ENCODE measurements around the gene NEMP1. TPM values are rescaled to one million over a fixed set of nuclear protein-coding genes. Genes with fewer than 3 reads are reported as not detected.
"Not testable (repeated sequence)": the region's sequence is repeated elsewhere in the genome, so short reads cannot be mapped to it uniquely, and the experiment has no call there.

NEMP1 gene
- total RNA-seq, 1 donor from 2014 or later = 7.8 TPM

DNA sequence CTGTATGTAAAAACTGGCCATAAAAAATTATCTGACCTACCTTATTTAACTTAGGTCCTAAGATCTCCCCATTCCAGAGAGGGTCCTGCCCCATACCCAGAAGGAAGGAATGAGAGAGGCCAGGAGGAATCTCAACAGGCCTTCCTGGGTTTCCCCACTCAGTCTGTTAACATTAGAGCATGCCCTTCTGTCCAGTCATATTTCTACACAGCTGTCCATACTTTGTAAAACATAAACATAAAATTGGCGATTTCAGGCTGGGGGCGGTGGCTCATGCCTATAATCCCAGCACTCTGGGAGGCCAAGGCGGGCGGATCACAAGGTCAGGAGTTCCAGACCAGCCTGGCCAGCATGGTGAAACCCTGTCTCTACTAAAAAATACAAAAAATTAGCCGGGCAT lies 56.3 kb downstream of the NEMP1 start:
- DNase-seq = not testable (repeated sequence)

GRCh38 chr12:57019983-57020719 lies 58.4 kb downstream of the NEMP1 start:
- DNase-seq = no peak

- no peak for DNase-seq
Observed at GRCh38 chr12:57018906-57019305, 59.7 kb downstream of the NEMP1 start.

GRCh38 chr12:57018353-57018752 lies 60.2 kb downstream of the NEMP1 start:
- not testable (repeated sequence) for DNase-seq

DNA sequence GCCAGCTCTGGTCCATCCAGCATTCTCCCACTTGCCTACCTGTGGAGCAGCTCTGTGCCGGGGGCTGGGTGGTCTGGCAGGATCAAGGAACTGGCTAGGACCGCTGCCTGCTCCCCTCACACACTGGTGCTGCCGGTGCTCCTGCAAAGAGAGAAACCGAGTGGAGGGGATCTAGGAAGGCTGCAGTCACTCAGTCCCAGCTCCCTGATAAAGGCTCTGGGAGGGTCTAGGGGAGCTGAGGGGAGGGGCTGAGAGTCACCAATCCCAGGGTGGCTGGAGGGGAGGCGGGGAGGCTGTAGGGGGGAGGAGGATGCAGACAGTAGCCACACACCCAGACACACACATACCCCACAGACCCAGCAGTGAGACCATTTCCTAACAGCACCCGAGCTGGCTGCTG lies 62.2 kb downstream of the NEMP1 start, which contains the start of gene TAC3:
Gene TAC3, minus strand, starts transcription at position 182 of the 400 bp plus-strand sequence. CDS start 732 bp downstream, outside the sequence.
- DNase-seq = no peak

GRCh38 chr12:57012600-57013465 lies 65.8 kb downstream of the NEMP1 start:
- DNase-seq = no peak

DNA sequence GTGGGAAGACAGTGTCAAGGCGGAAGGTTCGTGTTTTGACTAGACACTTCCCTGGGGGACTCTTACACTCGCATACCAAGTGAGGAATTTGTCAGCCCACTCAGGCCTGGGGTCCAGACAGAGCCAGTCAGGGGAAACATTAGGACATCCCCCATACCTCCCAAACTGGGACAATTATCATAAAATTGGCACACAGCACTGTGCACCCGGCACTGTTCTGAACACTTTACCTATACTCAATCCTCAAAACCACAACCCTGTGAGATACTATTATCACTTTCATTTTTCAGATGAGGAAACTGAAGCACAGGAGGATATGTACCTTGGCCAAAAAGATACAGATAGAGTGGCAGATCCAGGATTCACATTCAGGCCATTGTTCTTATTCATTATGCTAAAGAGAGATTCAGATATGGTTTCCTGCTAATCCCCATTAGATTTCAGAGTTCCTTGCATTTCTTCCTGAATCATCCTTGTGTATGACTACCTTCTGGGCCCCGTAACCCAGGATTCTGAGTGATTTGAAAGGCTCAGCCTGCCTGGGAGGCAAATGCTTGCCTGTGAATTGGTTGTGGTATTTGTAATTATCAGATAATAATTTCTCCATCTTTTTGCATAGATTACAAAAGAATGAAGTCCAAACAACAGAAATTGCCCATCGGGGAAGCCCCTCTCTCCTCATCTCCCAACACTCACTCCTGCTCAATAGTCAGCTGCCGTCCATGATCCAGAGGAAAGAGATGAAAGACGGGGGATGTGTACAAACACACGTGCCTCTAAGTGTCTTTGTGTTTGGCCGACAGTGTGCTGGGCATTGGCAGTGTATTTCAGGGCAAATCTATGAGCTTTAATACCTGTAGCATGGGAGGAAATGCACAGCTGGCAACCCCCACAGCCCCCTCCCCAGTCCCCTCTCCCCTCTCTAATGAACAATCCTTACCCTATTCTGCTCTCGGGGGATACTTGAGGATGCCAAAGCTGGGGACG lies 66.9 kb downstream of the NEMP1 start:
- no peak for DNase-seq

- no peak for DNase-seq
Observed at GRCh38 chr12:57010627-57011247, 67.9 kb downstream of the NEMP1 start.

- DNase-seq = no peak
Observed at GRCh38 chr12:57009949-57010626, 68.5 kb downstream of the NEMP1 start.

GRCh38 chr12:57008178-57008577 lies 70.4 kb downstream of the NEMP1 start:
- DNase-seq = peak; percentile 79

DNA sequence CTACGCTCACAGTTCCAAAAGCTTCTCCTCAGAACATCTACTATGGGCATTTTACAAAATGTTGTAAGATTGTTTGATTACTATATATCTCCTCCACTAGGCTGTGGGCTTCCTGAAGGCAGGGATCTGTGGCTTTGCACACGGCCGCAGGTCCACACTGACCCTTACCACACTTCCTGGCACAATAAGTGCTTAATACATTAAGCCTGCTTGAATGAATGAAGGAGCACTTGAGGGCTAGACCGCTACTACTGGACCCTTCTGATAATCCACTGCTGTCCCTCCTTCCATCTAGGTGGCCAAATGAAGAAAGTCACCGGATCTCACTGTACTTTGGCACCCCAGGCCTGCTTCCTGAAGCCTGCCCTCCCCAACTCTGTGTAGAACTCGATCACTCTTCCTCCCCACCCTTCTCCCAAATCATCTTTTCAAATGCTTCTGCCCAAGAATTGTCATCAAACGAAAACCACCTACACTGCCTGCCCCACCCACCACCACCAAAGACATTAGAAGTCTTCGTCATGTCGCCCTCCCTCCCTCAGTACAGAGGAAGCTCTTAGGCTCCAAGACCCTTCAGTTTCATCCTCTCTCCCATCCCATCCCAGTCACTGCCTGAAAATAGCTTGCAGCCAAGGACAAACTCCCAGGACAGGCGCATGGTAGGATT lies 71.6 kb downstream of the NEMP1 start:
- no peak for DNase-seq

DNA sequence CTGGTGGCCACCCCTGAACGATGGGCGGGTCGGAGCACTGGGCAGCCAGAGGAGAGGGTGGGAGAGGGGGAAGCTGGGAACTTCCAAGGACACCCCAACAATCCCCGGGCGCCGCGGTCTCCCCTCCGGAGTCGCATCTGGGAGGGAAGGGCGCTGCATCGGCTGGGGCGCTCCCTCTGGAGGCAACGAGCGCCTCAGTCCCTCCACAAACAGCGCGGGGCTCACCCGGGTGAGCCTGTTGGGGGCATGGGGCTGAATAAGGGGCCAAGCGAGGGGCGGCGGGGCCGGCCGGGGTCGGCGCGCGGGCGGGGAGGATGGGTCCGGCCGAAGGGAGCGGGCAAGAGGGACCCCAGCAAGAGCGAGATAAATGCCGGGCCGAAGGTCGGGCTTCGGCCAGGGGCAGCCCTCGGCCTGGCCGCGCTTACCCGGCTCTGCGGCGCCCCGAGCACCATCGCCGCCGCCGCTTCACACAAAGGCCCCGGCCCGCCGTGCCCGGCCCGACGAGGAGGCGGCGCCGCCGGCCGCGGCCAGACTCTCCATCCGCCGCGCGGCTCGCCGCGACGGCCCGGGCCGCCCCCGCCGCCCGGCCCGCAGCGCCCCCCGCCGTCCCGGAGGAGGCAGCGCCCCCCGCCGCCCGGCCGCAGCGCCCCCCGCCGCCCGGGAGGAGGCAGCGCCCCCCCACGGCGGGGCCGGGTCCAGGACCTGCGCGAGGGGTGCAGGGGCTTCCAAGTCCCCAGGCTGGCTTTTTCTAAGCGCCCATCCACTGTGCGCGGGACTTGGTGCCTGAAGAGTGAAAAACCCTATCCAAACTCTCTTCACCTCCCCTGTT lies 72.4 kb downstream of the NEMP1 start, which contains the start of gene ZBTB39:
Gene ZBTB39, minus strand, starts transcription at position 567 of the 829 bp plus-strand sequence. CDS start 1,629 bp downstream, outside the sequence.
- peak; percentile 67 for DNase-seq

Other genes starting within 250 kb of the NEMP1 start
- not detected in 2 replicates for gene SDR9C7, start 144.4 kb downstream of the NEMP1 start, total RNA-seq
- gene RDH16, start 121.2 kb downstream of the NEMP1 start, total RNA-seq = 0.17 TPM in 1 of 2 replicates, not detected in the other
- gene ZBTB39, start 72.2 kb downstream of the NEMP1 start, total RNA-seq = 11.1 and 11.2 TPM in 2 replicates
- not detected in 2 replicates for gene TAC3, start 62.3 kb downstream of the NEMP1 start, total RNA-seq
- gene MYO1A, start 28.7 kb downstream of the NEMP1 start, total RNA-seq = not detected in 2 replicates
- gene NAB2, start 10.3 kb upstream of the NEMP1 start, total RNA-seq = 9.6 and 26.9 TPM in 2 replicates
- gene STAT6, start 32.6 kb upstream of the NEMP1 start, total RNA-seq = 39.6 and 40.5 TPM in 2 replicates
- gene LRP1, start 49.7 kb upstream of the NEMP1 start, total RNA-seq = 1.7 and 3.2 TPM in 2 replicates
- gene LRP1-AS, start 68.8 kb upstream of the NEMP1 start, total RNA-seq = not detected in 2 replicates
- 0.51 TPM in 1 of 2 replicates, not detected in the other for gene NXPH4, start 138.0 kb upstream of the NEMP1 start, total RNA-seq
- gene SHMT2, start 150.9 kb upstream of the NEMP1 start, total RNA-seq = 140 and 291 TPM in 2 replicates
- gene STAC3, start 172.4 kb upstream of the NEMP1 start, total RNA-seq = 0.65 TPM in 1 of 2 replicates, not detected in the other

Measured in dermis blood vessel endothelial cell (primary cell).